ENCODE results near the gene MPLKIP.

DNA sequence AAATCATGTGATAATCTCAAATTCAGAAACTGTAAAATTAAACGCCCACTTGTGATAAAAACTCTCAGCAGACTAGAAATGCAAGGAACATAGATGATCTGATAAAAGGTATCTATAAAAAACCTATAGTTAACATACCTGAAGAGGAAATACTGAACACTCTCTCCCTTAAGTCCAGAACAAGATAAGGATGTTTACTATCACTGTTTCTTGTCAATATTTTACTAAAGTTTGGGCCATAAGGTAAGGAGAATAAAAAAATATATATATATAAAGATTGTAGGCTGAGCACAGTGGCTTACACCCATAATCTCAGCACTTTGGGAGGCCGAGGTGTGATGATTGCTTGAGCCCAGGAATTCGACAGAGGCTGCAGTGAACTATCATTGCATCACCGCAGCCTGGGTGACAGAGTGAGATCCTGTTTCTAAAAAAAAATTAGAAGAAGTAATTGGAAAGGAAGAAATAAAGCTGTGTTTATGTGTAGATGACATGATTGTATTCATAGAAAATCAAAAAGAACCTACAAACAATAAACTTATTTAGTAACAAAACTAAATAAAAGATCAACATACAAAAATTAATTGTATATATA is 28.4 kb downstream of the MPLKIP start:
- TF ChIP-seq POLR2A (IDR thresholded peaks at IDR 0.05) (no peak), POLR2AphosphoS5 (IDR thresholded peaks at IDR 0.05) (no peak), EP300 (IDR thresholded peaks at IDR 0.05) (no peak)
- TF ChIP-seq, protein P1, sequence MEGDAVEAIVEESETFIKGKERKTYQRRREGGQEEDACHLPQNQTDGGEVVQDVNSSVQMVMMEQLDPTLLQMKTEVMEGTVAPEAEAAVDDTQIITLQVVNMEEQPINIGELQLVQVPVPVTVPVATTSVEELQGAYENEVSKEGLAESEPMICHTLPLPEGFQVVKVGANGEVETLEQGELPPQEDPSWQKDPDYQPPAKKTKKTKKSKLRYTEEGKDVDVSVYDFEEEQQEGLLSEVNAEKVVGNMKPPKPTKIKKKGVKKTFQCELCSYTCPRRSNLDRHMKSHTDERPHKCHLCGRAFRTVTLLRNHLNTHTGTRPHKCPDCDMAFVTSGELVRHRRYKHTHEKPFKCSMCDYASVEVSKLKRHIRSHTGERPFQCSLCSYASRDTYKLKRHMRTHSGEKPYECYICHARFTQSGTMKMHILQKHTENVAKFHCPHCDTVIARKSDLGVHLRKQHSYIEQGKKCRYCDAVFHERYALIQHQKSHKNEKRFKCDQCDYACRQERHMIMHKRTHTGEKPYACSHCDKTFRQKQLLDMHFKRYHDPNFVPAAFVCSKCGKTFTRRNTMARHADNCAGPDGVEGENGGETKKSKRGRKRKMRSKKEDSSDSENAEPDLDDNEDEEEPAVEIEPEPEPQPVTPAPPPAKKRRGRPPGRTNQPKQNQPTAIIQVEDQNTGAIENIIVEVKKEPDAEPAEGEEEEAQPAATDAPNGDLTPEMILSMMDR (IDR thresholded peaks at IDR 0.05): no peak

Measured in stomach (tissue), 4 donors.